Sigmoid colon (tissue), 4 donors: ENCODE measurements around the gene PEX5L.

Experiments
- CTCF ChIP-seq, 4 experiments: fragments of 450-650 bp in 3 of 4; fragments of 200-600 bp in 1 of 4; IDR thresholded peaks; one replicate each; pipeline ENCODE4 v1.5.1; 2016 to 2019; ENCODE audit warnings: antibody characterized with exemption in 4 of 4, mild to moderate bottlenecking in 3 of 4, moderate library complexity in 2 of 4
- EP300 ChIP-seq, 4 donors: sonication (generic); formaldehyde crosslinking; IDR thresholded peaks; one replicate each; pipeline ENCODE4 v1.6.1; 2017; ENCODE audit warnings: antibody characterized with exemption in 4 of 4

- TF ChIP-seq CTCF (IDR thresholded peaks at IDR 0.05) (no peak), EP300 (IDR thresholded peaks at IDR 0.05) (no peak)
These were observed 160.3 kb downstream of the PEX5L start for GRCh38 chr3:179876440-179876839.
